B cell (primary cell): ENCODE results near the gene SS18L1. TPM values are rescaled to one million over a fixed set of nuclear protein-coding genes. Genes with fewer than 3 reads are reported as not detected.

Source experiments
- ATAC-seq: fragments of 200-7000 bp; cut with Tn5 transposase; one replicate; pipeline ENCODE4 v1.10.0; 2021; ENCODE audit warnings: low read depth, mild to moderate bottlenecking, moderate number of reproducible peaks, moderate library complexity
- CTCF ChIA-PET: fragments of 350-600 bp; sonication (Branson Sonifier 250); formaldehyde crosslinking; loops from one replicate; lab custom pipeline; 2021; ENCODE audit warnings: antibody characterized with exemption, inconsistent platforms; lab: Charles Lee
- POLR2A ChIA-PET: fragments of 350-600 bp; sonication (Branson Sonifier 250); formaldehyde crosslinking; loops from one replicate; lab custom pipeline; 2021; ENCODE audit warnings: antibody characterized with exemption; lab: Charles Lee
- DNase-seq: peaks from one replicate; pipeline ENCODE4 v3.0.0; 2013
- H2AFZ ChIP-seq: 2 replicates; pipeline ENCODE4 v1.6.1; 2012; ENCODE audit warnings: mild to moderate bottlenecking, low read depth, low read length; ENCODE audit not compliant: insufficient read depth, poor library complexity, severe bottlenecking
- H3K27ac ChIP-seq, 2 donors: 1 replicate in 1 of 2; 2 replicates in 1 of 2; pipeline ENCODE4 v1.5.1; 2012 to 2013; ENCODE audit warnings: low read length in 2 of 2, mild to moderate bottlenecking in 2 of 2, moderate library complexity in 1 of 2
- H3K27me3 ChIP-seq, 4 experiments: fragments of 200-600 bp in 1 of 4; sonication (generic) in 1 of 4; replicated peaks in 1 of 4; 1 replicate in 2 of 4; 2 replicates in 2 of 4; pipeline versions ENCODE4 v1.6.1 to v1.7.0; 2013 to 2016; ENCODE audit warnings: low read length in 3 of 4, mild to moderate bottlenecking in 2 of 4, mixed read lengths in 1 of 4, moderate library complexity in 1 of 4; ENCODE audit not compliant: insufficient read depth in 4 of 4, control insufficient read depth in 3 of 4; ENCODE audit errors: control extremely low read depth in 1 of 4
- H3K36me3 ChIP-seq, 2 experiments: replicated peaks in 1 of 2; 1 replicate in 1 of 2; 2 replicates in 1 of 2; pipeline versions ENCODE4 v1.6.1 to v1.7.1; 2013; ENCODE audit warnings: low read length in 1 of 2; ENCODE audit not compliant: insufficient read depth in 2 of 2, control insufficient read depth in 1 of 2; ENCODE audit errors: control extremely low read depth in 1 of 2, extremely low read depth in 1 of 2
- H3K4me1 ChIP-seq, 2 donors: fragments of 200-600 bp in 1 of 2; sonication (generic) in 1 of 2; 1 replicate in 1 of 2; 2 replicates in 1 of 2; pipeline versions ENCODE4 v1.5.1 to v1.6.1; 2013 to 2017; ENCODE audit warnings: low read length in 2 of 2; ENCODE audit not compliant: control insufficient read depth in 2 of 2, insufficient read depth in 2 of 2
- H3K4me2 ChIP-seq: replicated peaks from 2 replicates; pipeline ENCODE3; 2012; ENCODE audit warnings: mild to moderate bottlenecking, low read depth, low read length; ENCODE audit not compliant: poor library complexity, severe bottlenecking
- H3K4me3 ChIP-seq, 5 experiments: fragments of 200-600 bp in 1 of 5; sonication (generic) in 1 of 5; 1 replicate in 3 of 5; 2 replicates in 2 of 5; pipeline versions ENCODE4 v1.5.1 to v1.7.0; 2011 to 2016; ENCODE audit warnings: low read length in 4 of 5, mild to moderate bottlenecking in 4 of 5, low read depth in 2 of 5, control low read depth in 1 of 5, moderate library complexity in 1 of 5; ENCODE audit not compliant: insufficient read depth in 1 of 5; ENCODE audit errors: control extremely low read depth in 1 of 5, extremely low read depth in 1 of 5
- H3K79me2 ChIP-seq: fragments of 200-600 bp; sonication (generic); one replicate; pipeline ENCODE4 v1.6.0; 2016; ENCODE audit warnings: low read length; ENCODE audit not compliant: control insufficient read depth, insufficient read depth
- H3K9ac ChIP-seq: fragments of 200-600 bp; sonication (generic); 2 replicates; pipeline ENCODE4 v1.6.1; 2017; ENCODE audit warnings: mild to moderate bottlenecking, low read length, moderate library complexity
- H3K9me3 ChIP-seq, 3 donors: one replicate each; pipeline versions ENCODE4 v1.6.1 to v1.7.1; 2013; ENCODE audit warnings: low read length in 2 of 3; ENCODE audit not compliant: control insufficient read depth in 2 of 3, insufficient read depth in 1 of 3; ENCODE audit errors: control extremely low read depth in 1 of 3
- H4K20me1 ChIP-seq: 2 replicates; pipeline ENCODE4 v1.6.0; 2012; ENCODE audit warnings: mild to moderate bottlenecking, low read length; ENCODE audit not compliant: insufficient read depth, control insufficient read depth, poor library complexity, severe bottlenecking
- H3K27ac Mint-ChIP-seq: one replicate; pipeline ENCODE4 v1.8.0; 2021; ENCODE audit warnings: mixed read lengths
- H3K27me3 Mint-ChIP-seq: one replicate; pipeline ENCODE4 v1.8.0; 2021; ENCODE audit warnings: mixed read lengths
- H3K4me1 Mint-ChIP-seq: one replicate; pipeline ENCODE4 v1.8.0; 2021; ENCODE audit warnings: mixed read lengths
- H3K4me3 Mint-ChIP-seq: one replicate; pipeline ENCODE4 v1.8.0; 2021; ENCODE audit warnings: mixed read lengths
- H3K9me3 Mint-ChIP-seq: one replicate; pipeline ENCODE4 v1.8.0; 2022; ENCODE audit warnings: mixed read lengths; ENCODE audit not compliant: insufficient read depth
- EZH2 ChIP-seq: IDR thresholded peaks from 2 replicates; pipeline ENCODE4 v1.6.1; 2012; ENCODE audit warnings: borderline replicate concordance, low read depth, mild to moderate bottlenecking, moderate library complexity, low read length; ENCODE audit not compliant: insufficient read depth, poor library complexity, severe bottlenecking
- WGBS: methylation state at CpG from one replicate; pipeline ENCODE4 v1.1.5; 2013; ENCODE audit warnings: missing lambda C conversion rate; ENCODE audit not compliant: insufficient coverage; 5-methylcytosine and 5-hydroxymethylcytosine counted together
- intact Hi-C: fragments of 100-400 bp; cut with micrococcal nuclease; formaldehyde crosslinking; loops from one replicate; pipeline ENCODE4 v1.10.0; 2022
- polyA plus RNA-seq: library from polyadenylated mRNA; depleted of rRNA; stranded (reverse); fragments of >200 nt; gene quantifications from 2 replicates; pipeline ENCODE4 v1.2.3, GENCODE V29; 2012
- total RNA-seq, 2 donors: library from RNA; stranded (reverse); fragments of 120-200 nt in 1 of 2; gene quantifications; 1 replicate in 1 of 2; 2 replicates in 1 of 2; pipeline versions ENCODE4 v1.2.3 to v1.2.4, GENCODE V29; 2013 to 2022
- TF ChIP-seq, protein P1 (sequence below): fragments of 200-600 bp; IDR thresholded peaks from one replicate; pipeline ENCODE4 v1.8.0; 2022; ENCODE audit warnings: antibody characterized with exemption, mild to moderate bottlenecking

SS18L1 gene
- total and polyA plus RNA-seq, 2 donors (not counting 1 experiment from before 2014, with no cell fraction given): 15.4 to 20.7 TPM

DNA sequence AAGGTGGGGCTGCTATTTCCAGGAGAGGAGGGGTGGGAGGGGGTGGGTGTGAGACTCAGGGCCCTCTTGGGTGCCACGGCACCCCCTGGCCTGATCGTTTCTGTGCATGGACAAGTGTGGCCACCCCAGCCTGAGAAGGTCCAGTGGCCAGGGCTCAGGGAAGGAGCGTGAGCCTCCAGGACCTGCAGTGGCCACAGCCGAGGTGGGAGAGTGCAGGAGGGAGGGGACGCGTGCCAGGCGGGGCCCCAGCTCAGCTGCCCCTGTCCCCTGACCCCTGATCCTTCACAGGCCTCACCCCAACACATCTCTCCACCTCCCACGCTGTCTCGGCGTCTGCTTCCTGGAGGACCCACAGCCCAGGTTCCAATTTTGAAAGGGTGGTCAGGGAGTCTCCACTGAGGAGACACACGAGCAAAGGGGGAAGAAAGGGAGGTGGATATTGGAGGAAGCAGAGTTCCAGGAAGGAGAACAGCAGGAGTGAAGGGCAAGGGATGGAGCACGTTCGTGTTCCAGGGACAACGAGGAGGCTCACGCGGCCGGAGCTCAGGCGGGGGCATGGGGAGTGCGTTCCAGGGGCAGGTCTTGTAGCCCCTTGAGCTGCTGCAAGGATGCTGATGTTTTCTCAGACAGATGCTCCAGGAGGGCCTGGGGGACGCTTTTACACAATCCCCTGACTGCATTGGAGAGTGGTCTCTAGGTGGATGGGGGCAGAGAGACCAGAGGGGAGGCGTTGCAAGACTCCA, 80.7 kb downstream of the SS18L1 start:
- Histone ChIP-seq H3K36me3 (no peaks in the 10 kb centered on the region), H4K20me1 (peaks cover 5% of the 10 kb centered on the region), H3K4me2 (no peak overlapping the region), H3K27me3 (peaks cover 0 to 61% (median 24%) of the 10 kb centered on the region in 4 experiments), H2AFZ (no peak overlapping the region), H3K4me1 (peaks cover 11 to 13% of the 10 kb centered on the region in 2 donors), H3K79me2 (no peaks in the 10 kb centered on the region), H3K9me3 (peaks cover 0 to 24% (median 0%) of the 10 kb centered on the region in 3 donors), H3K9ac (no peak overlapping the region), H3K27ac (no peak overlapping the region), H3K4me3 (no peak overlapping the region)
- no peak overlapping the region for H3K27ac Mint-ChIP-seq
- intact Hi-C loops: no loop called here
- H3K9me3 Mint-ChIP-seq: no peaks in the 10 kb centered on the region
- no peak for DNase-seq
- H3K4me1 Mint-ChIP-seq: peaks cover 2% of the 10 kb centered on the region
- WGBS: 69% methylated on average over 13 of the region's 21 CpGs
- peaks cover 33% of the 10 kb centered on the region for H3K27me3 Mint-ChIP-seq
- TF ChIP-seq, protein P1, sequence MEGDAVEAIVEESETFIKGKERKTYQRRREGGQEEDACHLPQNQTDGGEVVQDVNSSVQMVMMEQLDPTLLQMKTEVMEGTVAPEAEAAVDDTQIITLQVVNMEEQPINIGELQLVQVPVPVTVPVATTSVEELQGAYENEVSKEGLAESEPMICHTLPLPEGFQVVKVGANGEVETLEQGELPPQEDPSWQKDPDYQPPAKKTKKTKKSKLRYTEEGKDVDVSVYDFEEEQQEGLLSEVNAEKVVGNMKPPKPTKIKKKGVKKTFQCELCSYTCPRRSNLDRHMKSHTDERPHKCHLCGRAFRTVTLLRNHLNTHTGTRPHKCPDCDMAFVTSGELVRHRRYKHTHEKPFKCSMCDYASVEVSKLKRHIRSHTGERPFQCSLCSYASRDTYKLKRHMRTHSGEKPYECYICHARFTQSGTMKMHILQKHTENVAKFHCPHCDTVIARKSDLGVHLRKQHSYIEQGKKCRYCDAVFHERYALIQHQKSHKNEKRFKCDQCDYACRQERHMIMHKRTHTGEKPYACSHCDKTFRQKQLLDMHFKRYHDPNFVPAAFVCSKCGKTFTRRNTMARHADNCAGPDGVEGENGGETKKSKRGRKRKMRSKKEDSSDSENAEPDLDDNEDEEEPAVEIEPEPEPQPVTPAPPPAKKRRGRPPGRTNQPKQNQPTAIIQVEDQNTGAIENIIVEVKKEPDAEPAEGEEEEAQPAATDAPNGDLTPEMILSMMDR: no peak
- TF ChIP-seq EZH2: no peak
- ATAC-seq: no peak
- ChIA-PET CTCF (no interaction called here), POLR2A (no interaction called here)
- no peak overlapping the region for H3K4me3 Mint-ChIP-seq

DNA sequence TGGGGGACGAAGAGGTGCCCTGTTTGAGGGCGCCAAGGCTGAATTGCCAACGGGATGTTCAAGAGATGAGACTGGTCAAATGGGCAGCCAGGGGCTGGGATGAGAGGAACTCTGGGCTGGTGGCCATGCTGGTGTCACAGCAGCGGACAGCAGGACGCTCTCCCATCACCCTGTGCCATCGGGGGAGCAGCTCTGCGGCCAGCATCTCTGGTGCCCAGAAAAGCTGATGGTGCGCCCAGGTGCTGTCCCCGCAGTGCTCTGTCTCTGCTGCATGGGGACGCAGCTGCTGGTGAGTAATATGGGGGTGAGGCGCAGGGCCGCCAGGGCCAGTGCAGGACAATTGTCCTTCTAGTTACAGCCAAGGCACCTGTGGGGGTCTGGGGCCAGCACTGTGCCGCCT, 81.5 kb downstream of the SS18L1 start:
- Histone ChIP-seq H3K9ac (no peak overlapping the region), H4K20me1 (peaks cover 5% of the 10 kb centered on the region), H3K79me2 (no peaks in the 10 kb centered on the region), H3K9me3 (peaks cover 0 to 24% (median 0%) of the 10 kb centered on the region in 3 donors), H3K4me2 (no peak overlapping the region), H2AFZ (no peak overlapping the region), H3K36me3 (no peaks in the 10 kb centered on the region), H3K27ac (no peak overlapping the region), H3K4me1 (peaks cover 8 to 9% of the 10 kb centered on the region in 2 donors), H3K27me3 (peaks cover 0 to 57% (median 23%) of the 10 kb centered on the region in 4 experiments), H3K4me3 (no peak overlapping the region)
- no peak for DNase-seq
- peaks cover 33% of the 10 kb centered on the region for H3K27me3 Mint-ChIP-seq
- ATAC-seq: no peak
- intact Hi-C loops: no loop called here
- no peaks in the 10 kb centered on the region for H3K9me3 Mint-ChIP-seq
- 88% methylated on average over 12 of the region's 13 CpGs for whole genome bisulfite sequencing
- ChIA-PET CTCF (no interaction called here), POLR2A (no interaction called here)
- no peak for TF ChIP-seq EZH2
- TF ChIP-seq, protein P1: no peak
- H3K4me1 Mint-ChIP-seq: peaks cover 2% of the 10 kb centered on the region
- no peak overlapping the region for H3K4me3 Mint-ChIP-seq
- no peak overlapping the region for H3K27ac Mint-ChIP-seq
